Measurements from ENCODE around the gene AK6. TPM values are rescaled to one million over a fixed set of nuclear protein-coding genes. Genes with fewer than 3 reads are reported as not detected.
"Not testable (repeated sequence)": the region's sequence is repeated elsewhere in the genome, so short reads cannot be mapped to it uniquely, and the experiment has no call there.

AK6 gene
- total RNA-seq, 1 experiment from 2014 or later = 75.1 TPM

GRCh38 chr5:69374911-69375446 lies 5.7 kb upstream of the AK6 start:
- H3K27me3 Mint-ChIP-seq (ENCODE audit: insufficient read depth, unreplicated experiment) = no peaks in the 10 kb centered on the region
- DNase-seq = no peak
- no TSS peak for BruUV-seq (replicated peaks)
- intact Hi-C loops (cut with micrococcal nuclease; ENCODE audit: unreplicated experiment) = no loop called here
- H3K27ac Mint-ChIP-seq (ENCODE audit: unreplicated experiment) = no peak overlapping the region
- Histone ChIP-seq H3K36me3 (ENCODE audit: control insufficient read depth, insufficient read depth, low read length) (0 out of 2 replicates have a peak, but pooled peaks cover 1% of the 10 kb centered on the region), H3K27me3 (replicated peaks; ENCODE audit: control insufficient read depth, insufficient read depth, low read length) (no peaks in the 10 kb centered on the region), H3K9me3 (no peaks in the 10 kb centered on the region), H3K4me3 (ENCODE audit: low read depth, low read length) (no peak overlapping the region), H3K4me1 (0 out of 2 replicates have a peak, but pooled peaks cover 7% of the 10 kb centered on the region)
- POLR2A ChIA-PET = no interaction called here
- H3K36me3 Mint-ChIP-seq (ENCODE audit: insufficient read depth, unreplicated experiment) = peaks cover 16% of the 10 kb centered on the region
- H3K4me1 Mint-ChIP-seq (ENCODE audit: low read depth, unreplicated experiment) = no peaks in the 10 kb centered on the region
- TF ChIP-seq CTCF (IDR thresholded peaks at IDR 0.05; ENCODE audit: insufficient read depth in 1 of 2, low read depth in 1 of 2, low read length in 1 of 2, severe bottlenecking in 1 of 2, unreplicated experiment in 1 of 2) = no peak
- CTCF ChIA-PET = no interaction called here
- no peaks in the 10 kb centered on the region for H3K9me3 Mint-ChIP-seq (ENCODE audit: unreplicated experiment)
- H3K4me3 Mint-ChIP-seq (ENCODE audit: unreplicated experiment) = no peak overlapping the region

GRCh38 chr5:69372394-69372793 lies 3.1 kb upstream of the AK6 start:
- Mint-ChIP-seq H3K4me1 (ENCODE audit: low read depth, unreplicated experiment) (peaks cover 8% of the 10 kb centered on the region), H3K9me3 (ENCODE audit: unreplicated experiment) (no peaks in the 10 kb centered on the region), H3K27me3 (ENCODE audit: insufficient read depth, unreplicated experiment) (no peaks in the 10 kb centered on the region), H3K27ac (ENCODE audit: unreplicated experiment) (no peak overlapping the region), H3K4me3 (ENCODE audit: unreplicated experiment) (no peak overlapping the region), H3K36me3 (ENCODE audit: insufficient read depth, unreplicated experiment) (peaks cover 41% of the 10 kb centered on the region)
- intact Hi-C loops (cut with micrococcal nuclease; ENCODE audit: unreplicated experiment) = no loop called here
- Histone ChIP-seq H3K27me3 (replicated peaks; ENCODE audit: control insufficient read depth, insufficient read depth, low read length) (no peaks in the 10 kb centered on the region), H3K4me1 (peaks cover 15% of the 10 kb centered on the region), H3K4me3 (ENCODE audit: low read depth, low read length) (no peak overlapping the region), H3K36me3 (ENCODE audit: control insufficient read depth, insufficient read depth, low read length) (0 out of 2 replicates have a peak, but pooled peaks cover 1% of the 10 kb centered on the region), H3K9me3 (no peaks in the 10 kb centered on the region)
- TF ChIP-seq CTCF (IDR thresholded peaks at IDR 0.05; ENCODE audit: insufficient read depth in 1 of 2, low read depth in 1 of 2, low read length in 1 of 2, severe bottlenecking in 1 of 2, unreplicated experiment in 1 of 2) = no peak
- ChIA-PET CTCF (no interaction called here), POLR2A (no interaction called here)
- no TSS peak for BruUV-seq (replicated peaks)
- no peak for DNase-seq

GRCh38 chr5:69370335-69370734 lies 1.0 kb upstream of the AK6 start:
- Histone ChIP-seq H3K4me1 (peaks cover 15% of the 10 kb centered on the region), H3K4me3 (ENCODE audit: low read depth, low read length) (peak overlapping the region; percentile 67)
- Mint-ChIP-seq H3K36me3 (ENCODE audit: insufficient read depth, unreplicated experiment) (peaks cover 55% of the 10 kb centered on the region), H3K4me3 (ENCODE audit: unreplicated experiment) (peak overlapping the region; percentile 90), H3K27ac (ENCODE audit: unreplicated experiment) (peak overlapping the region; percentile 99)
- H3K27me3 Mint-ChIP-seq (ENCODE audit: insufficient read depth, unreplicated experiment); H3K27me3 ChIP-seq (replicated peaks; ENCODE audit: control insufficient read depth, insufficient read depth, low read length); POLR2A ChIA-PET; H3K36me3 ChIP-seq (ENCODE audit: control insufficient read depth, insufficient read depth, low read length); H3K9me3 ChIP-seq; CTCF ChIA-PET; H3K9me3 Mint-ChIP-seq (ENCODE audit: unreplicated experiment); intact Hi-C loops (cut with micrococcal nuclease; ENCODE audit: unreplicated experiment); H3K4me1 Mint-ChIP-seq (ENCODE audit: low read depth, unreplicated experiment): not testable (repeated sequence)
- peak in 1 of 2 experiments; percentile 14 for DNase-seq
- TSS peak; percentile 54 for BruUV-seq (replicated peaks)
